NCI-H2029 (cell line): Measurements from ENCODE around the gene STOM.
A peak's percentile ranks its signal among the peaks of the same experiment; 100 is the strongest.
"Not testable (repeated sequence)": the region's sequence is repeated elsewhere in the genome, so short reads cannot be mapped to it uniquely, and the experiment has no call there.

Experiments
- DNase-seq: peaks from one replicate; lab custom pipeline; 2025; lab: John Stamatoyannopoulos, UW

The STOM gene, protein sequence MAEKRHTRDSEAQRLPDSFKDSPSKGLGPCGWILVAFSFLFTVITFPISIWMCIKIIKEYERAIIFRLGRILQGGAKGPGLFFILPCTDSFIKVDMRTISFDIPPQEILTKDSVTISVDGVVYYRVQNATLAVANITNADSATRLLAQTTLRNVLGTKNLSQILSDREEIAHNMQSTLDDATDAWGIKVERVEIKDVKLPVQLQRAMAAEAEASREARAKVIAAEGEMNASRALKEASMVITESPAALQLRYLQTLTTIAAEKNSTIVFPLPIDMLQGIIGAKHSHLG

DNA sequence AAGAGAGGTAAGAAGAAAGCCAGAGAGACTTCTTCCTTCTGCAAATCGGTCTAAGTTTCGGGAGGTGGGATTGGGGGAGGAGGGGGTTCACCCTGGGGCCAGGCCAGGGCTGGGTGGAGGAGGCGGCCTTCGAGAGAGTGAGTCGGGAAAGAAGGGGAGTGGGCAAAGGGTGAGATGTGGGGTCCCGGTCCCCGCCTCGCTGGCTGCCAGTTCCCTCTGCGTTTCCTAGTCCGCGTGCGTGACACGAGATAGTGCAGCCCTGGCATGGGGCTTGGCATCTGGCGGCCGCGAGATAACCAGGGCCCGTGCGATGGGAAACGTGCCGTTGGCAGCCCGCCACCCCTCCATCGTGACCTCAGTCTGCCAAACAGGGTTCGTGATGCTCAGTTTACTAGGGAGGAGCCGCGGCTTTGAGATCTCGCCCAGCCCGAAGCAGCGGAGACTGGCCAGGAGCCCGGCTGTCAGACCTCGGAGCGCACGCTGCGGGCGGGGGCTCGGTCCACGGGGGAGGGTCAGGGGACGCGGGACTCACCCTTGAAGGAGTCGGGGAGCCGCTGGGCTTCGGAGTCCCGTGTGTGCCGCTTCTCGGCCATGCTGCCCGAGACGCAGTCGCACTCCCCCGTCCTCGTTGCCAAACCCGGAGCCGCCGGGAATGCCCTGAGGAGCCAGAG lies at the start of gene STOM:
TSS of gene STOM (minus strand) at position 656 of the 671 bp plus-strand sequence. CDS start at position 593, 63 bp downstream.
- peak; percentile 91 for DNase-seq

DNA sequence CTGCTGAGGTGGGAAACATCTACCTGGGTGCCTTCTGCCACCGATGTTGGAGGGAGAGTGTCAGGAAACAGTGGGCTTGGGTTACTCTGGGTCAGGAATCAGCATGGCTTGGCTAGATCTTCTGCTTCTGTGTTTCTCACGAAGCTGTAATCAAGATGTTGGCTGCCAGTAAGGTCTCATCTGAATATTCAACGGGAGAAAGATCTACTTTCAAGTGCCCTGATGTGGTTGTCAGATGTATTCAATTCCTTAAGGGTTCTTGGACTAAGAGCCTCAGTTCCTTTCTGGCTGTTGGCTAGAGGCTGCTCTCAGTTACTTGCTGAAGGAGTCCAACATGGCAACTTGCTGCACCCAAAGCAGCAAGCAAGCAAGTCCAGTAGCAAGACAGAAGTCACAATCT lies 41.9 kb upstream of the STOM start:
- DNase-seq: no peak

DNA sequence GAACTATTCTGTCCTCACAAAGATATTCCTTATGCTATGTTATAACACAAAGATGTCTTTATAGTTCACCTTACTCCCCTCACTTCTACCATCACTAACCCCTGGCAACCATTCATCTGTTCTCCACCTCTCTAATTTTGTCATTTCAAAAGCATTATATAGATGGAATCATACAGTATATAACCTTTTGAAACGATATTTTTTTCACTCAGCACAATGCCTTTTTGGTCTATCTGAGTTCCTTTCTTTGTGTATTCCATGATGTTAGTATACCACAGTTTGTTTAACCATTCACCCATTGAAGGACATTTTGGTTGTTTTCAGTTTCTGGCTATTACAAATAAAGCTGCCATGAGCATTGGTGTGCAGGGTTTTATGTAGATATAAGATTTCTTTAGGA lies 35.8 kb upstream of the STOM start:
- DNase-seq: no peak

DNA sequence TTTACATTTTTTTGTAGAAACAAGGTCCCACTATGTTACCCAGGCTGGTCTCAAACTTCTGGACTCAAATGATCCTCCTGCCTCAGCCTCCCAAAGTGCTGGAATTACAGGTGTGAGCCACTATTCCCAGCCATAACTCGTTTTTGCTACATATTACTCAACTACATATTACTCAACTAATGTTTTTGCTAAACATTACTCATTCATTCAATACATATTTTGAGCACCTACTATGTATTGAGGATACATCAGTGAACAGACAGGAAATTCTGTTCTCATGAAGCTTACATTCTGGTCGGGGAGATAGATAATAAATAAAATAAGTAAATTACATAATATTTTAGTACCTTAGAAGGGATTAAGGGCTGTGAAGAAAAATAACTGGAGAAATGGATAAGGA lies 34.9 kb upstream of the STOM start:
- no peak for DNase-seq

DNA sequence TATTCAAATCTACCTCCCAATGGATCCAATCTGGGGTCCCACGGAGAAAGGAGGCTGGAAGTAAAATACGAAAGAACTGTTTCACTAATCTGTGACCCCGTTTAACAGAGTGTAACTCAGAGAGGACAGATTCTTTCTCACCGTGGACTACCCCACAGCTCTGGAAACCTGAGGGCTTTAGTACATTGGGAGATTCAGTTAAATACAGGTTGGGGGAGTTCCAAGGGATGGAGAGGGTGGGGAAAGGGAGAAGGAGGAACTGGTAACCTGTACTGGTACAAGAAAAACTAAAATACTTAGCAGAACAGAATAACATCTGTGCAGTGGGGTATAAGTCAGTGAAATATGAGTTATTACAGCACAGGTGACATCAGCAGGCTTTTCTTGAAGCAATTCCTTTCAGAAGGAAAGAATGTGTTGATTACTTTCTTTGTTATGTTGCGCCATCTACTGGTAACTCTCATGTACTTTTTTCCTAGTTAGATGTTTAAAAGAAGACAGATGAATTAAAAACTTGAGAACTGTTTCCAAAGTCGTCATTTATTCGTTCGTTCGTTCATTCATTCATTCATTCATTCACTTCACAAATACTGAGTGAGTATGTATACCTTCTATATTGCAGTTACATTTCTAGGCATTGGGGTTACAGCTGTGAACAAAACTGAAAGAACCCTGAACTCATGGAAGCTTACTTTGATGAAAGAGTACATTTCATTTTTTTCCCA lies 30.0 kb upstream of the STOM start:
- peak; percentile 36 for DNase-seq

DNA sequence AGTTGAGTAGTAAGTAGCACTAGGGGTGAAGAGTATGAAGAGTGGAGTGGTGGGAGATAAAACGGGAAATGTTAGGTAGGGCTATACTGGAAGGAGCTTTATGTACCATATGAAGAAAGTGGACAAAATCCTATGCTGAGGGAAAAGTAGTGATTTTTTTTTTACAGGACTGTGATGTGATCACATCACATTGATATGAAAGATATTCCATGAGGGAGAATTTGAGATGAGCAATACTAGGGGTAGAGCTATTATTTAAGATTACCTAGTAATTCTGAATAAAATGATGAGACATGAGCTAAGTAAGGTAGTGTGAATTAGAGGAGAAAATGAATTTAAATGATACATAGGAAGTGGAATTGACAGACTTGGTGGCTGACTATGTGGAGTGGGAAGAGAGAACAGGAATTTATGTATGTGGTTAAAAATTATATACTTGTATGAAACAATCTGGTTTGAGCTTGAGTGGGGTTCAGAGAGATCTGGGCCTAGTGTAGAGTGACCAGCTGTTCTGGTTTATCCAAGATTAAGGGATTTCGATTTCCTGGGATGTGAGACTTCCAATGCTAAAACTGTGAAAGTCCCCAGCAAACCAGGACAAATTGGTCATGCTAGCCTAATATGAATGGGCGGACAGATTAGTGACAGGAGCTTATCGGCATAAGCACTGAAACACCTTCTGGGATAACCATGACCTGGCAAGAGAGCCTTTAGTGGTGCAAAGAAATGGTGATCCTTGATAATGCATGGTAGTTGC lies 29.3 kb upstream of the STOM start:
- no peak for DNase-seq

DNA sequence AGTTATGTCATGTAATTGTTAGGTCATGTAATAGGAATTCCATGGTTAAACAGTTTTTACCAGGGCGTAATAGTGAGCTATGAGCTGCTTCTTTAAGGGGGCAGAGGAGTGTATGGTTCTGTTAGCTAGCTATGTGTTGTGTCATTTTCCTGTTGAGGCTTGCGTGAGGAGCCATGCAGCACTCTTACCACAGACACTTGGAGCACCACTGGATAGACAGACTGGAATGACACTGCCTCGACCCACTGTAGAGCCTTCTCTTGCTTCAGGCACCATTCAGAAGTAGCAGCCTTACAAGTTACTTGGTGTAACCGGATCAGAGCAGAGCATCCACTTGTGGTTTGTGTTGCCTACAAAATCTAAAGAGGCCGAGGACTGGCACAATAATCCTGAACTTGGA lies 28.3 kb upstream of the STOM start:
- no peak for DNase-seq

DNA sequence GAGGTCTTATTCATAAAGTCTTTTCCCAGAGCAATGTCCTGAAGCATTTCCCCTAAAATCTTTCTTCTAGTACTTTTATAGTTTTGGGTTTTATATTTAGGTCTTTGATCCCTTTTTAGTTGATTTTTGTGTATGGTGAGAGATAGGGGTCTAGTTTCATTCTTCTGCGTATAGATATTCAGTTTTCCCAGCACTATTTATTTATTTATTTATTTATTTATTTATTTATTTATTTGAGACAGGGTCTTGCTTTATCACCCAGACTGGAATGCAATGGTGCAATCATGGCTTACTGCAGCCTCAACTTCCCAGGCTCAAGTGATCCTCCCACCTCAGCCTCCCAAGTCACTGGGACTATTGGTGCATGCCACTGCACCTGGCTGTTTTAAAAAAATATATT lies 27.2 kb upstream of the STOM start:
- DNase-seq: not testable (repeated sequence)

DNA sequence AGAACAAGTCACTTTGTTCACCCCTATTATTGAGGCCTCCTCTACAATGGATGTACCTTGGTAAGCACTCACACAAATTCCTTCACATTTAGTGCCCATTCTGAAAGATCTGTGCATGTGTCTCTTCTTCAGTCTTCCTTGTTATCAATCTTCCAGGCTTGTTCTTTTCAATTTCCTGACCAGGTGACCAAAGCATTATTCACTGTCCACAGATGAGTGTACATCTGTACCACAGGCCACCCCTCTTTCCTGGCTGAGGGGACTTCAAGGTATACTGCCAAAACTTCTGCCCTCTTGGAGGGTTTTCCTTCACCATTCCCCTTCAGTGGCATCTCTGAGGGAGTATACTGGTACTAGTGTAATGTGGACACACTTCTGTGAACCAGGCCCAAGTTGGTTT lies 25.5 kb upstream of the STOM start:
- no peak for DNase-seq

DNA sequence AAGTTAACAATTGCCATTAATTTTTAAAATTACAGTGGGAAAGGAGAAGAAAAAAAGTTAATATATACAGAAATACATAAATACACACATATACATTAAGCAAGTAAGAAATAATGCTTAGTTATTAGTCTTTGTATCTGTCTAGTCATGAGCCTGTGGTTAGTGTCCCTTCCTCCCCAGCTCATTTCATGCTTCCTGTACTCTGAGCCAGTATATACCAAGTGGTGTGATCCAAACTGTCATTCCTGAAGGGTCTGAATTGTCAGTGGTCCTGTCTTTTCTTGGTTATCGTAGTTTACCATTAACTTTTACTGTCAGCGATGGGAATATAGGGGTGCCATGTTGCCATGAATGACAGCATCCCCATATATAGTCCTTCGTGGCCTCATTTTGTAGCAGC lies 24.2 kb upstream of the STOM start:
- DNase-seq: no peak

DNA sequence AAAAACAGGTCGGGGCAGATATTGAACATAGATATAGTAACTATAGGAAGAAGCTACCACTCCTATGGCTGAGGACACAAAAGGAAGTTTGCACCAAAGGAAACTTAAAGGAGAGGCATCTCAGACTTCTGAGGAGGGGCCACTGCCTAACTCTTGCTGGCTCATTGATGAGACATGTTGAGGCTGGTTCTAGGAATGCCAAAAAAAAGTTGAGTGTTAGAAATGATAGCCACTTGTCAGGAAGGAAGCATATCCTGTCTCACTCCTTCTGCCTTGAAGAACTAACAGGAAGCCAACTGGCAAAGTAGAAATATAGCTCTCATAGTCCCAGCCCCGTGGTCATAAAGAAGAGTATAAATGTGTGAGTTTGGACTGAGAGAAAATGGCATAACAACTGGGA lies 23.3 kb upstream of the STOM start:
- DNase-seq: no peak

DNA sequence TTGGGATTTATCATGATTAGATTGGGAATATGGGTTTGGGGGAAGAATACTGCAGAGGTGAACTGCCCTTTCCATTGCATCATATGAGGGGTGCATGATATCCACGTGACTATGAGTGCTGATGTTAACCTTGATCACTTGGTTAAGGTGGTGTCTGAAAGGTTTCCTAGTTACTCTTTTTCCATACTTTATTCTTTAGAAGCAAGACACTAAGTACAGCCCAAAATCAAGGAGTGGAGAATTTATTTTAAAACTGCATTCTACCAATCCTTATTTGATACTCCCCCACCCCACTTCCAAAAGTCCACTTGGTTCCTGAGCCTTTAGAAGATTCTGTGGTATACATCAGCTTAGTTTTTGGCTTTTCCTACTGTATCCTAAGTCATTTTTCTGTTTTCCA lies 20.3 kb upstream of the STOM start:
- DNase-seq: no peak

DNA sequence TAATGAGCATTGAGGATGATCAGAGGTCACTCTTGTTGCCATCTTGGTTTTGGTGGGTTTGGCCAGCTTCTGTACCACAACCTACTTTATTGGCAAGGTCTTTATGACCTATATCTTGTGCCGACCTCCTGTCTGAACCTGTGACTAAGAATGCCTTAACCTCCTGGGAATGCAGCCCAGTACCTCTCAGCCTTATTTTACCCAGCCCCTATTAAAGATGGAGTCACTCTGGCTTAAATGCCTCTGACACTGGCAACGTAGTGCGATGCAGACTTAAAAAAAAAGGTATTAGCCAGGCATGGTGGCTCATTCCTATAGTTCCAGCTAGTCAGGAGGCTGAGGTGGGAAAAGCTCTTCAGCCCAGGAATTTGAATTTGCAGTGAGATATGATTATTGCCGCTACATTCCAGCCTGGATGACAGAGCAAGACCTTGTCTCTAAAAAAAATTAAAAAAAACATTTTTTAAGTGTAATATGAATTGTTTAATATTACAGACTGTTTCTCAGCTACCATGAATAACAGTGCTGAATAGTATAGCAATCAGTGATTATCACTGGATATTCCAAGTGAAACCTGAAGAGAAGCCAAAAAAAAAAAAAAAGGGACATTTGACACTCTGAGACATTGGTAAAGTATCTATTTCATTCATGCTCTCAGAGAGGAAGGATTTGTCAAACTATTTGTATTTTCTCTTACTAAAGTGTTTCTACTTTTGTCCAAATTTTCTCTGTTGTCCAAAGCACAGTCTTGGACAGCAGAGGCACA lies 18.3 kb upstream of the STOM start:
- DNase-seq: no peak

DNA sequence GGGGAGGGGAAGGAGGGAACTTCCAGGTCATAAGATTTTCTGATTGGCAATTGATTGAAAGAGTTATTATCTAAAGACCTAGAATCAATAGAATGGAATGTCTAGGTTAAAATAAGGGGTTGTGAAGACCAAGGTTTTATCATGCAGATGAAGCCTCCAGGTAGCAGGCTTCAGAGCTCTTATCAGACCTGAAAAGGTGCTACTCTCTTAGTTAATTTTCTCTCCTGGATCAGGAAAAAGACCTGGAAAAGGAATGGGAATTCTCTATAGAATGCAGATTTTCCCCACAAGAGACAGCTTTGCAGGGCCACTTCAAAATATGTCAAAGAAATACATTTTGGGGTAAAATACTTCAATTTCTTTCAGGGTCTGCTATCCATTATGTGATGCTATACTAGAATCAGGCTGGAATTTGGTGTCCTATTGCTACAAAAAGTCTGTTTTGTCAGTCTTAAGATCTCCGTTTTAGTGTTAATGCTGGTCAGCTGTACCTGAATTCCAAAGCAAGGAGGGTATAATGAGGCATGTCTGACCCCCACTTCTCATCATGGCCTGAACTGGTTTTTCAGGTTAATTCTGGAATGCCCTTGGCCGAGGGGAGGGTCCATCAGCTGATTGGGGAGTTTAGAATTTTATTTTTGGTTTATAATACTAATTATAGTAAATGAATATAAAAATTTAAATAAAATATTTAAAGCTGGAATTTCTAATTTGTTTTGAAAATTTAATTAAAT lies 16.6 kb upstream of the STOM start:
- DNase-seq: no peak

DNA sequence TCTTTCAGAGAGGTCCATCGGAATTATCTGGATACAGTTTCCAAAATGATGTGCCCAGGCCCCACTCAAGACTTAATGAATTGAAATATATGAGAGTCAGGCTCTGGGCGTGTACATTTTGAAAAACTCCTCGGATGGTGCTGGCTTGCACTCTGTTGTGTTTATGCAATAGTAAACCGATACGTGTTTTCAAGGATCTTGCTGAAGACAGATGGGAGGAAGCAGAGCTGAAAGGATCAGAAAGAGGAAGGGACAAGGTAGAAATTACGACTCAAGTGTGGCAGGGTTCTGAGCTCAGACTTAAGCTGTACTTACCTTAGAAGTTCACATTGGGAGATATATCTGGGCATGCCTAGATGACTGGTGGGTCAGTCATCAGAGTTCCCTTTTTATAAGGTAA lies 13.7 kb upstream of the STOM start:
- no peak for DNase-seq

DNA sequence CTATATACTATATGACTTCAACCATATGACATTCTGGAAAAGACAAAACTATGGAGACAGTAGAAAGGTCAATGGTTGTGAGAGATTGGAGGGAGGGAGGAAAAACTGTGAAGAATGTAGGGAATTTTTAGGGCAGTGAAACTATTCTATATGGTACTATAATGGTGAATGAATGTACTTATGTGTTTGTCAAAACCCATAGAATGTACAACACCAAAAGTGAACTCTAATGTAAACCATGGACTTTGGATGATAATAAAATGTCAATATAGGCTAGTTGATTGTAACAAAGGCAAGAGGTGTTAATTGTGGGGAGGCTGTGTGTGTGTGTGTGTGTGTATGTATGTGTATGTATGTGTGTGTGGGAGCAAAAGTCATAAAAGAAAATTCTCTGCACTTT lies 10.8 kb upstream of the STOM start:
- DNase-seq: no peak

DNA sequence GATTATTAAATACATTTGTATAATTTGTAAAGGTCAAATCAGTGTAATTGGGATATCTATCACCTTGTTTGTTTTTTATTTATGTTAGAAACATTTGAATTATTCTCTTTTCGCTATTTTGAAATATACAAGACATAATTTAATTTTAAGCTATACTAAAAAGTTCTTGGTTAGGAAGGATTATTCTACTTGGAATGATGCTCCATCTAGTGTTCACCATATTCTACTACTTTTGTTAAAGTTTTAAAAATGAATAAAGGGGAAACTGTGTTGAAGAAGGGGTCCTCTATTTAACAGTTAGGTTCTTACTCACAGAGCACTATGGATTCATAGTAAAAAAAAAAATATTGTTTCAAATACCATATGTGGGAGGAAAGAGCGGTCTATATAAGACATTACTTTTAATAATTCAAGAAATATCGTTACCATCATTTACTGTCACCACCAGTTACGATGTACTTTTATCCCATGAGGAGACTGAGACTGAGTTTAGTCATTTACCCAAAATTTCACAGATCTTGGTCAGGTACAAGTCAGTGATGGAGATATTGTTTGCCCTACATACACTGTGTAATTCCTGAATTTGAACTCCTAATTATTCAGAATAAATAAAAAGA lies 6.3 kb upstream of the STOM start:
- no peak for DNase-seq

DNA sequence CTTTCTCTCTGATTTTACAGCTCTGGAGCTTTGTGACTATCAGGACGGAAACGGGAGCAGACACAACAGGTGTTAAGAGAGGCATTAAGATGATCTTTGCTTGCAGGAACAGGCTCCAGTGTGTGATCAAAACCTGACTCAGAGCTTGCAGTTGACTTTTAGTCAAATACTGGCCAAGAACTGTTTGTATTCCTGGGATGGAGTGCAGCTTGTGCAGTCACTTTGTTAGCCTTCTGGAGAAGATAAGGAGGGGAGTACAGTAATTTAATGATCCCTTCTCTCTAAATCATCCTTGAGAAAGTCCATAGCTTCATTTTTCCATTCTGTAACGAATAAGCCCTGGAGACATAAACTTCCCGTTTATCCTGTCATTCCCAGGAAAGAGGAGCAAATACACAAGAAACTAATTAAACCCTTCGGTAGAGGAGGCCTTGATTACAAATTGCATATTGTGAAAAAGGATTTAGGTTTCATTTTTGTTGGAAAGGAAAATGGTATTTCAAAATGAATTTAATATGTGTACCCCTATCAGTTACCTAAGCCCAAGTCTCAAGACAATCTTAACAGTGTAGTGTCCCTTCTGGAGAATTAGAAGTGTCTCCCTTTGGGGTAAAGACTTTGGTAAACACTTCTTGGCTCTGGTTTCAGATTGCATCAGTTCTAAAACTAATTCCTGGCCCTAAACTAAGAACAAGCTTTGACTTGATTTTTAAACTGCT lies 3.1 kb upstream of the STOM start:
- no peak for DNase-seq

DNA sequence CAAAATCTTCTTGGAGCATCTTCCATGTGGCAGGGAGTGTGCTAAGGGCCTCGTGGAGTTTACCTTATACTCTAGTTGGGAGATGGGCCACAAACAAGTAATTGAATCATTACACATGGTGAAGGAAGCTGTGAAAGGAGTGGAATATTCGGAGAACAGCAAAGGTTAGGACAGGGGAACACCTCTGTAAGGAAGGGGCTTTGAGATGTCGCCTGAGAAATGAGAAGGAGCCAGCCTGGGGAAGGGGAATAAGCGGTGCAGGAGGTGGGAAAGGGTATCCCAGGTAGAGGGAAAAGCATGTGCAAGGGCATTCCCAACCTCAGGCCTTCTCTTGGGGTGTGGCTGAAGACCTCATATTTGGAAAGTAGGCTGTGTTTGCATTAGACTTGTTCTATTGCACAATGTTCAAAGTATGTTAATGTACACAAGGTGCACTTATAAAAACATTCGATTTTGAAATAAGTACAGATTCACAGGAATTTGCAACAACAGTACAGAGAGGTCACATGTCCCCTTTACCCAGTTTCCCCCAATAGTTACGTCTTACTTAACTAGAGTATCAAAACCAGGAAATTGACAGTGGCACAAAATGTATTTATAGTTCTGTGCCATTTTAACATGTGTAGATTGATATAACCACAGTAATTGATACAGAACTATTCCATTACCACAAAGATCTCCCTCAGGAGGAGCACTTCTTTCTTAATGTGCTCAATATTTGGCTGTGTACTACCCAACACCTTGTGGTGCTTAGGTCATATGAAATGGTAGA lies 2.4 kb upstream of the STOM start:
- no peak for DNase-seq
